Stimulated activated CD4-positive, alpha-beta T cell treated with anti-CD3 and anti-CD28 coated beads, Interleukin-4, amount 100 ng/mL, for 24 hours (primary cell): ENCODE measurements around the gene GPATCH11.

ENCODE experiments used
- DNase-seq: peaks from one replicate; pipeline ENCODE4 v3.0.0-alpha.2; 2020

Gene GPATCH11

DNA sequence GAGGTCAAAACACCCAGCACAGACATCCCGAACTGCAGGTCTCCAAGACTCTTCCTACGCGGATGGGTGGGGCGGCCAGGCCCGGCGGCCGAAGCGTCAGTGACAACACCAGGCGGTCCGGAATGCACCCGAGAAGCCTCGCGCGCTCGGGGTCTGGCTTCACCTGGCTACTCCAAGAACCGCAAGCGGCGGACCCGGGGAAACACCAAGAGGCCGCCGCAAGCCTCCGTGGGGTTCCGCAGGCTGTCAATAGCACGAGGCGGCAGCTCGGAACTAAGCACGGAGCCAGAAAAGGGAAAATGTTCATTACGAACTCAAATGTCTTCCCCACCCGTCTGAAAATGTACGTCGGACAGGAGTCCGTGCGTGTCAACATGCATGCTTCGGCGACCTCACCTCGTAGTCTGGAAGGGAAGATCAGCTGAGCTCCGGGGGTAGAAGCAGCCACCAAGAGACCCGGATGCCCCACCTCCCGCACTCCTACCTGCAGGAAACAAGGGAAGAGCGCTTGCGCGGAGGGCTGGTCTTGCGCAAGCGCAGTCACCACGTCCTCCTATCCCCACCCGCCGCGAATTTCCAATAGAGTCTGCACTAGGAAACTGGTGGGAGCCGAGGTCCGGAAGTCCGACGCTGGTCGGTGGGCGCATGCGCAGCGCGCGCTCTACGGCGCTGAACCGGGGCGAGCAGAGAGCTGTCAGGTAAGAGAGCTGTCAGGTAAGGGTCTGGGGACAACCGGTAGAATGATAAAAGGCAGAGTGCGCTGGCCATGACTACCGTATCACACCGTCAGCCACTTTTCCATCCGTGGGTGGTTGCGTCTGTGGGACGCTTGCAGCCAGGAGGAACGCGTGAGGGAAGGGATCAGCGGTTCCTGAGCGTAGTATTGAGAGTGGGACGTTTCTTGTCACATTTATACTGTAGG, at the start of gene GPATCH11, which contains the start of gene HEATR5B:
Gene GPATCH11, plus strand, starts transcription at position 646 of the 922 bp plus-strand sequence. CDS start 3,864 bp downstream, outside the sequence.
Gene HEATR5B, minus strand, starts transcription at position 500 of the 922 bp plus-strand sequence. CDS start 958 bp downstream, outside the sequence.
- peak; percentile 93 for DNase-seq

DNA sequence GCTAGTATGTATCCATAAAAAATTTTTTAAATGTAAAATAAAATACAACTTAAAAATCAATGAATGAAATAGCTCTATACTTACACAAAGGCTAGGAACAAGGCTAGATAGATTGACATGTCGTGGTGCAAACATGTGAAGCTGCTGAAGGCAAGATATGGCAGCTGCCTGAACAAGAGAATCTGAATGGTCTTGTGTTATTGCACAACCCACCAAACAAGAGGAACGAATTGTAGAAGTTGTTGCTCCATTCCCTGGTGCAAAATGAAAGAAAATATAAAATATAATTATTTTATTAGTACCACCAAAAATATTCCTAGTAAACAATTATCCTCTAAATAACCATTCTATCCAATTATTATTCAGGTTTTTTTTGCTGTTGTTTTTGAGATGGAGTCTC, 46.5 kb upstream of the GPATCH11 start:
- no peak for DNase-seq

DNA sequence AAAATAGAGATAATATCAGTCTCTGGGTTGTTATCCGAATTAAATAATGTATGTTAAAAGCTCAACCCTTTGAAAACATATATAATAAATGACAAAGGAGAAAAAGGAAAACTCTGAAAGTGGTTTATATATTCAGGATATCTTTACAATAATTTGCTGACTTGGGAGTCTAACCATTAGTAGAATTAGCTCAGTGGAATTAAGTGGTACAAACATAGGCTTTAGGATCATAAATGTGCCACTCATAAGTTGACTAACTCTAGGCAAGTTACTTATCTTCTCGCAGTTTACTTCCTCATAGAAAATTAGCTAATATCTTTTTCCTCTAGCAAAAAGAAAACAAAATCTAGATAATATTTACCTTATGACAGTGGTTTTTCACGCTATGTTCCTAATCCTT, 44.7 kb upstream of the GPATCH11 start:
- no peak for DNase-seq

DNA sequence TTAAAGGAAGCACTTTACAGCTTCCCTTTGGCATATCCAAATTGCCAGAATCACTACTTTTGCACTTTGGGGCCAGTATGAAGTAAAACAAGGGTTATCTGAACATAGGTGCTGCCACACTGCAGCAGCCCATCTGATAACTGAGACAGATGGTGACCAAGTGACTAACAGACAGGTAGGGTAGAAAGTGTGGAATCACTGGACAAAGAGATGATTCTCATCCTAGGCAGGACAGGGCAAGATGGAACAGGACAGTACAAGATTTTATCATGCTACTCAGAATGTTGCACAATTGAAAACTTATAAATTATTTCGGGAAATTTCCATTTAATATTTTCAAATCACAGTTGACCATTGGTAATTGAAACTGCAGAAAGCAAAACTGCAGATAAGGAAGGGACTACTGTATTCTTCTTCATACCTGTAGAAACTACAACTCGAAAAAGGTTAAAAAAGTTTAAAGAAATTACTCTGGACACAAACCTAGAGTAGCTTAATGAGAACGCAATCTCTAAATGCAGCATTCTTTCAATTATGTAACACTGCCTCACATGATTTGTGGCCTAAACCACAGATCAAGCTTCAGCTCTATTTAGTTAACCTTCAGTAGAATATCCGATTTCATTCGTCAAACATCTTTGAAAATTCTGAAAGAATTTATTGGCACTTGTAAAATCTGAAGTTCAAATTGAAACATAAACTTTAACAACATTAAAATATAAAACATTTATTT, 31.6 kb upstream of the GPATCH11 start:
- DNase-seq = no peak

DNA sequence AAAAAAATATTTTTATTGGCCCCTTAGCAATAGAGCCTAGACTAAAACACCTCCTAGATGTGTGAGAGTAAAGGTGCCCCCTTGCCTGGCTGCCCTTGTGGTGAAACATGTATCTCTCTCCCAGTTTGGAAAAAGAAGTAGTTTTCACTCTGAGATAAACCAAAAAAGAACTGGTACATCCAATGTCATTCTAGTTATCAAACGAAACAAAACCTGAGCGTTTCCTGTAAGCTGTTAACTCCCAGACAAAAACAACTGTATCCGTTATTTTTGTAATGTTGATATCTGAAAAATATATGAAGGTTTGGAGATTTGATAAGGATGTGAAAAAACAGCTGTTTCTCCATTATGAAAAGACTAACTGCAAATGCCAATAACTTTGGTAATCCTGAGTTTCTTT, 24.5 kb upstream of the GPATCH11 start:
- DNase-seq = no peak

DNA sequence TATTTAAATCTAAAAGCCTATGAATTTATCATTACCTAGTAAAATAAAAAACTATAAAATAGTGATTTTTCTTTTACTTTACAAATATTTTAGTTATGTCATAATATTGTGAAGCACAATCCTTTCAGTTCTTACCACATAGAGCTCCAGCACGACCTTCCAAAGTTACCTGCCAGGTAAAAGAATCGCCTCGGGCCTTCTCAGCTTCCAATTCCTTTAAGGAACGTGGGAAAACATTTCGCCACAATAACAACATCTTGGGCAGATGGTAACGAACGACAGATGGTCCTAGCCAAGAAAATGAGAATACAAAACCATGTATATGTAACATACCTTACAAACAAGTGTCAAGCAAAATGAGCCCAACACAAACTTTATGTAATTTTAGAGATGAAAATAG, 23.9 kb upstream of the GPATCH11 start:
- DNase-seq = no peak

DNA sequence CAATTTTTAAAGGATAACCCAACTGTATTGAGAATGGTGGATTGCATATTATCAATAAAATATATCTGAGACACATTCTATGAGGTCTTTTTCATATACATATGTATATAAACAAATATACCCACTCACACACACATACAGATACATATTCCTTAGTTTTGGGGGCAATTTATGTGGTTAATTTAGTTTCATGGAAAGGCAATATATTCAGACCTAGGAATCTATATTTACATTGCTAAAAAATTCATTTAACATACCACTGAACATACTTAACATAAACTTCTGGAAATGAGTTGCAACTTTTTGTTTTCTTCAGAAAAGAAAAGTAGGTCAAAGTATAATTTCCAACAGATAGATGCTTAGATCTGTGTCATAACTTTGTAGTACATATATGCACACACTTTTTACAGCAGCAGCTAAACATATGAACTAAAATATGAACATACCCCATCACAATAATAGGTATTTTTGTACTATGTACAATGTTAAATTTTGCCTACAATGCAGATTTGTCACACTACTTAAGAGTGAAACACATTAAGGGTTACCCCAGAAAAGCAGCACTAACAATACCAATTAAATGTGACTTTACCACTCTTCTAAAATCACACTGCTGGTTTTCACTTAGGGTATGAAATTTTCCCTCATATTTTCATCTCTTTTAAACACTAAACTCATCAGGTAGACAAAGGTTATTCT, 23.2 kb upstream of the GPATCH11 start:
- DNase-seq = no peak

DNA sequence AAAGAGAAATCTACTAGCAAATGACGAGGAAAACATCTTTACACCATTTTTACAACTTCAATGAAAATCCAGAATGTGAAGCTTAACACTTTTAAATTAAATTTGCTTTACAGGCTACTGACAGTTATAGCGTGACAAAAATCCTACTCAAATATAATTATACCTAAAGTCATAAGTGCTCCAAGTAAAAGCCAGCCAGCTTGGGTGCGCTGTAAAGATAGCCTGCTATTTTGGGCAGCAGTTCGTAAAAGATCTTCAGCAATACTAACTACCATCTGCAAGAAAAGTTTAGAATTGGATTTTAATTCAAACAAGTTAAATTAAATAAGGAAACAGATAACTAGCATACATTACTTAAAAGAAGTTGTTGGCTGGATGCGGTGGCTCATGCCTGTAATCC, 22.5 kb upstream of the GPATCH11 start:
- DNase-seq = no peak

DNA sequence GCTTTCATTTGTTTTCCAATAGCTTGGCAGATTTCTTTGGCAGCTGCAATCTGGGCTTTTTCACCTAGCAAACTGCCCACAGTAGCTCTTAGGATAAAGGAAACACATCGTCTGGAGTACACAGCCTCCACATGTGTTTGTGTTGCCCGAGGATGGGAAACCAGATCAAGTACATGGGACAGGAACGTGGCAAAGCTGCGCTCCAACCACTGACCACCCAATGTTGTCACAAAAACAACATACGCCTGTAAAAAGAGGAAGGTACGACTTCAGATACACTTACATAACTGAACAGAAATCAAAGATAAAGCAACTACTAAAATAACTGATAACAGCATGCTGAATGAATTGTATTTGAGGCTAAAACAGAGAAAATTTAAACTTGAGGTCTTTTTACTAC, 15.6 kb upstream of the GPATCH11 start:
- DNase-seq = no peak

DNA sequence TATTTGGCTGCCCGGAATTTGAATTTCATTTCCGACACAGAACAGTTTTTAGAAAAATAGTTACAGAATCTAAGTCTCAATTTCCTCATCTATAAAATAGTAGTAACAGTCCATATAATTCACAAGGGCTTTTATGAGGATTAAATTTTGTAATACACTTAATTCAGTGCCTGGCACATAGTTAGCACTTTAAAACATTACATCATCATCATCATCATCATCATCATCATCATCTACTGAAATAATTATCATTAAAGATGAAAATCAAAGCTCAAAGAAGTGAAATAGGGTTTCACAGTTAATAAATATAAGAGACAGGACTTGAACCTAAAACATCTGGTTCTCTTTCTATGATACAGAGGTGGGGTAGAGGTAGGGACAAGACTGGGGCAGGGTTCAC, 13.4 kb upstream of the GPATCH11 start:
- DNase-seq = no peak

DNA sequence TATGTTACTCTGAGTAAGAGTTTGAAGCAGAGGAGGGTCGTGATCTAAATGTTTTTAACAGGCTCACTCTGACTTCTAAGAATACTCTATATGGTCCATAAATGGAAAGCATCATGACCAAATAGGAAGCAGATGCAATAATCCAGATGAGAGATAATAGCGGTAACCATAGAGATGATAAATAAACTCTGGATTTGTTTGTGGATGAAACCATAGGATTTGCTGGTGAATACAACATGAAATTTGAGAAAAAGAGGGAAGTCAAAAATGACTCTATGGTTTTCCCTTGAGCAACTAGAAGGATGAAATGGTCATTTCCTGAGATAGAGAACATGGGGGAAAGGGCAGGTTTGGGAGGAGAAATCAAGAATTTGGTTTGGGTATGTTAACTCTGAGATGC, 4.1 kb upstream of the GPATCH11 start:
- no peak for DNase-seq

DNA sequence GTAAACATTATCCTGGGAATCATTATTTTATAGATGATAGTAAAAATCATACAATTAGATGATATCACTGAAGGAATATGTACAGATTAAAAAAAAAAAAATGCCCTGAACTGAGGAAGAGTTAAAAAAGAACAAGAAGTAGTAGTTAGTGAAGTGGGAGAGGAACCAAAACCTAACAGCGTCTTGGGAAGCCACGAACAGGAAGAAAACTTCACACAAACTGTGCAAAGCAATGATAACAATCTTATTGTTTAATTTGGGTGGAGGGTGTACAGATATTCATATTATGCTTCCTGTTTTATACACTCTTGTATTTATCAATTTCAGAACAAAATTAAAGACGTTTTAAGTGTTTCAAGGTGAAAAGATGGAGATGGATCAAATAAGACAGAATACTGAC, 3.6 kb upstream of the GPATCH11 start:
- no peak for DNase-seq

DNA sequence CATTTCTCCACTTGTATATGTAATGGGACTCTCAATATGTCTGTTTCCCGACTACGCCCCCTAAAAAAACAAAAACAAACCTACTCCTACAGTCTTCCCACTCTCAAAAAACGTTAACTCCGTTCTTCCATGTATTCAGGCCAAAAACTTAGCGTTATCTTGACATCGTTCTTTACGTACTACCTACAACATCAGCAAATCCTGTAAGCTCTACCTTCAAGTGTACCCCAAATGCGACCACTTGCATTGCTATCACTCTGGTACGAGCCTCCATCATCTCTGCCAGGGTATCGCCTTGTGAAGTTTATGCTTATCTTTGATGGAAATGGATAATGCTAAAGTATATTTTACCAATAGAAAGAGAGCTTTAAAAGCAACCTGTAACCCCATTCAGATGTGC, 479 bp downstream of the GPATCH11 start:
- DNase-seq = no peak

DNA sequence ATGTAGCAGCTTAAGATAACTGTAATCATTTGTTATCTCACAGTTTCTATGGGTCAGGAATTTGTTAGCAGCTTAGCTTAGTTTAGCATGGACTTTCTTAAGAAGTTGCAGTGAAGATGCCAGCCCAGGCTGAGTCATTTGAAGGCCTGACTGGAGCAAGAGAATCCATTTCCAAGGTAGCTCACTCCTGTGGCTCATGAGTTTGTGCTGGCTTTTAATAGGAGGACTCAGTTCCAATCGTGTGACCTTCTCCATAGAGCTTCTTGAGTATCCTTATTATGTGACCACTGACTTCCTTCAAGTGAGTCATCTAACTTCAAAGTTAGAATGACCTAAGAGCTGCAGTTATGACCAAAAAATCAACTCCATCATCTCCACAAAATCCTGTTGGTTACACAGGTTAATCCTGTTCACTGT, 1.4 kb downstream of the GPATCH11 start:
- no peak for DNase-seq

DNA sequence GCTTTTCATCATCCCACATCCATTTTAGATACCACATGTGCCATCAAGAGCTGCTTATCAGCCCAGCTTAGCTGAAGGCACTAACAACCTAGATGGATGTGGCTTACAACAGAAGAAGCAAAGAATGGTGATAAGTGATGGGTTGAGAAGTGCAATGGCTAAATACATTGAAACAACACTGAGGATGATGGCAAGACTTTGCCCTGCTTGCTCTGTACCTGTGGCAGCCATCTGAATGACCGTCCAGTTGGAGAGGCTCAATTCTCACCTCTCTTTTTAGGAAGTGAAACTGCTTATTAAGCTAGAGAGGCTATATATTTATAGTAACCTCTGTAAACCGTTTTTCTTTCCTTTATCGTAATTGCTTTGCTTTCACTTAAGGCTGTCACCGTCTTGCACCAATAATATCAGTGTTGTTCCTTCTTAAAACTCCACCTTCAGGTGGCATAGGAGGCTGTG, 5.7 kb downstream of the GPATCH11 start:
- no peak for DNase-seq

DNA sequence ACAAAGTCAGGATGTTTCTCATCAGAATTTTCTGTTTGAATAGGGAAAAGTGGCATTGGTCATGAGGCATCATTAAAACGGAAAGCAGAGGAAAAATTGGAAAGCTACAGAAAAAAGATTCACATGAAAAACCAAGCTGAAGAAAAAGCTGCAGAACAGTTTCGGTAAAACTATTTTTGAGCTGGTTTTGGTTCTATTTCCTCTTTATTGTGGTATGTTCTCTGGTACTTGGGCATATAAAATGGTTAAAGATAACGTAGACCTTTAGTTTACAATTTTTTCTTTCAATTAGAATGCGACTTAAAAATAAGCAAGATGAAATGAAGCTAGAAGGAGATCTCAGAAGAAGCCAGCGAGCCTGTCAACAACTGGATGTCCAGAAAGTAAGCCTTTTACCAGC, 7.6 kb downstream of the GPATCH11 start:
- no peak for DNase-seq

DNA sequence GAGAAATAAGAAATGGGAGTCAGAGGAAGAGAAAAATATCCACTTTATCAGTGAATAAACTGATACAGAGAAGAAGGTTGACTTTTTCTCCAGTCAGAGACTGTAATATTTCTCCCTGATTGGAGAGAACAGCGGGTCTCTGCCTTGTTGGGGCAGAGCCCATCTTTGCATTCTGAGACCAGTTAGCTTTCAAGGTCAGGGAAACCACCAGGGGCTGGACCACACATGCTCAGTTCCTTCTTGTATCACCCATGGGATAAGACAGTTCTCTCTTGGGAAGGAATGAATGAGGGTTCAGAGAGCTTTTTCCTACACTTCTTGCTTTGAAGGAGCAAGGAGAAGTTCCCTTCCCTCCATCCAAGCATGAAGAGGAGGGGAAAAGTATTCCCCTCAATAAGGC, 12.2 kb downstream of the GPATCH11 start:
- DNase-seq = no peak

DNA sequence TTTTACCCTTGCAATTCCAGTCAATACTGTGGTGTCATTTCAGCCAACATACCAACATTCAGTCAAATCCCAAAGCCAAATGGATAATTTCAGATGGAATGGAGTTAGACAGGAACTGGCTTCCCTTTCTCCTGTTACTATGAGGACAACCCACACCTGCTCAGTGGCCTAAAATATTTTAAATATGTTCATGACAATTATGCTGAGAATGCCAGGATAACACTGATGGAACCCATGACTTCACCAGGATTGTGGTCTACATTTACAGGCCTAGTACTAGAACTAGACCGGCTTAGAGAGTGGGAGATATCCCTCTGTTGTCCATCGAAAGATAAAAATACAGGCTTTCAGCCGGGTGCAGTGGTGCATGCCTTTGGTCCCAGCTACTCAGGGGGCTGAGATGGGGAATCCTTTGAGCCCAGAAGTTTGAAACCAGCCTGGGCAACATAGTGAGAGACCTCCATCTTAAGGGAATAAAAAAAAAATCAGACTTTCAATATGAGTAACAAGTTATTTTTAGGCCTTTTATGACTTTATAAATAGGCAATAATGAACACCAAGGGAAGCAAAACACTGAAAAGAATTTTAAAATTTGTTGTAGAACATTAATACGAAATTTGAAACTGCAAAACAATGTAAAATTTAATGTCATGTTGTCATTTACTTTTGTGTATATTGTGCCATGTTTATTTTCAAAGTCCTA, 14.2 kb downstream of the GPATCH11 start:
- DNase-seq = no peak

DNA sequence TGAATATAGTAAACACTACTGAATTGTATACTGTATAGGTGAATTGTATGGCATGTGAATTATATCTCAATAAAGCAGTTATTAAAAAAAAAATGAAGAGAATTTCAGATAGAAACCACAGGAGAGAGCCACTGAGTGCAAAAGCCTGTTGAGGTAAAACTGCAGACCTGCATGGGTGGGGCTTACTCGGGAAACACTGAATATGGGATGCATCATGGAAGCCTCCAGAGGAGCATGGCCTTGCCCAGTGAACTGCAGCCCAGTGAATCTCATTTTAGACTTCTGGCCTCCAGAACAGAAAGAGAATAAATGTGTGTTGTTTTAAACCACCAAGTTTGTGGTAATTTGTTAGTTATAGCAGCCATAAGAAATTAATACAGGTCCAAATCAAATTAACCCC, 15.7 kb downstream of the GPATCH11 start:
- no peak for DNase-seq

DNA sequence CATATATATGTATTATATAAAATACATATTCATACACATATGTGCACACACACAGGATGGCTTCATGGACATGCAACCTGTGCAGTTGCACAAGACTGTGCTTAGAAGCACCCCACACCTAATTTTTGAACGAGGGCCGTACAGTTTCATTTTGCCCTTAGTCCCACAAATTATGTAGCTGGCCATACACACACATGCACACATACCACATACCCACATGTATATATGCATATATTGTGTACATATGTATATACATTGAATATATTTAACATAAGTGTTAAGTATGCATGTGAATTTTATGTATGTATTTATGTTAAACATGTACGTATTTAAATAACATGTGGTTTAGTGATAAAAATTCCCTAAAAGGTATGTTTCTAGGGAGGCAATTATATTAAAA, 18.3 kb downstream of the GPATCH11 start:
- no peak for DNase-seq

DNA sequence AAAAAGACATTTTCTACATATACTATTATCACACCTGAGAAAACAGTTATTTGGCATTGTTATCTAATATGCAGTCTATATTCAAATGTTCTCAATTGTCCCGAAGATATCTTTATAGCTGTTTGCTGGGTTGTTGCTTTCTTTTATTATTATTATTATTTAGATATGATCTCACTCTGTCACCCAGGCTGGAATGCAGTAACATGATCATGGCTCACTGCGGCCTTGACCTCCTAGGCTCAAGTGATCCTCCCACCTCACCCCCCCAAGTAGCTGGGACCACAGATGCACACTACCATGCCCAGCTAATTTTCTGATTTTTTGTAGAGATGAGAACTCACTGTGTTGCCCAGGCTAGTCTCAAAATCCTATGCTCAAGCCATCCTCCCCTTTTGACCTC, 19.9 kb downstream of the GPATCH11 start:
- DNase-seq = no peak

DNA sequence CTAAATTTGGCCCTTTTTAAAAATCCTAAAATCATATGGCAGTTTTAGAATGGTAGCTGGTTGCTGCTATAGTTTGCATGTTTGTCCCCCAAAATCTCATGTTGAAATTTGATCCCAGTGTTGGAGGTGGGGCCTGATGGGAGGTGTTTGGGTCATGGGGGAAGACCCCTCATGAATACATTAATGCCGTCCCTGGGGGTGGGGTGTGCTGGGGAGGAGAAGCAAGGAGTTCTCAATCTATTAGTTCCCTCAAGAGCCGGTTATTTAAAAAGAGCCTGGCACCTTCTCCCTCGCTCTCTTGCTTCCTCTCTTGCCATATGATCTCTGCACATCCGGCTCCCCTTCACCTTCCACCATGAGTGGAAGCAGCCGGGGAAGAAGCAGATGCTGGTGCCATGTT, 20.8 kb downstream of the GPATCH11 start:
- no peak for DNase-seq

DNA sequence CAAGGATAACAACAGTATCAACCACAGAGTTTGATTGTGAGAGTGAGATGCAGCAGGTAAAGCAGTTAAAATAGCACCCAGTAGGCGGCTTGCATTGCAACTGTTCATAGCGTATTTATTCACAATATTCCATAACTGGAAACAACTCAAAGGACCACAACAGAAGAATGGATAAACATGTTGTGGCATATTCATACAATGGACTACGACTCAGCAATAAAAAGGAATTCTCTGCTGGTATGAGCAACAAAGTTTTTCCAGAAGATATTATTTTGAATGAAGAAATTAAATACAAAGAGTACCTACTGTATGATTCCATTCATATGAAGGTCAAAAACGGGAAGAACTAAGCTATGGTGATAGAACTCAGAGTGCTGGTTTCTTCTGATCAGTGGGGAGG, 25.2 kb downstream of the GPATCH11 start:
- no peak for DNase-seq
